HG02759 (cell line): Measurements from ENCODE around the gene PARD6G.
"Not testable (repeated sequence)": the region's sequence is repeated elsewhere in the genome, so short reads cannot be mapped to it uniquely, and the experiment has no call there.

ENCODE experiments used
- ATAC-seq: cut with Tn5 transposase; IDR thresholded peaks from one replicate; pipeline ENCODE4 v1.9.1; 2021; ENCODE audit warnings: mild to moderate bottlenecking, moderate library complexity; ENCODE audit not compliant: unreplicated experiment

Gene PARD6G, protein sequence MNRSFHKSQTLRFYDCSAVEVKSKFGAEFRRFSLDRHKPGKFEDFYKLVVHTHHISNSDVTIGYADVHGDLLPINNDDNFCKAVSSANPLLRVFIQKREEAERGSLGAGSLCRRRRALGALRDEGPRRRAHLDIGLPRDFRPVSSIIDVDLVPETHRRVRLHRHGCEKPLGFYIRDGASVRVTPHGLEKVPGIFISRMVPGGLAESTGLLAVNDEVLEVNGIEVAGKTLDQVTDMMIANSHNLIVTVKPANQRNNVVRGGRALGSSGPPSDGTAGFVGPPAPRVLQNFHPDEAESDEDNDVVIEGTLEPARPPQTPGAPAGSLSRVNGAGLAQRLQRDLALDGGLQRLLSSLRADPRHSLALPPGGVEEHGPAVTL

DNA sequence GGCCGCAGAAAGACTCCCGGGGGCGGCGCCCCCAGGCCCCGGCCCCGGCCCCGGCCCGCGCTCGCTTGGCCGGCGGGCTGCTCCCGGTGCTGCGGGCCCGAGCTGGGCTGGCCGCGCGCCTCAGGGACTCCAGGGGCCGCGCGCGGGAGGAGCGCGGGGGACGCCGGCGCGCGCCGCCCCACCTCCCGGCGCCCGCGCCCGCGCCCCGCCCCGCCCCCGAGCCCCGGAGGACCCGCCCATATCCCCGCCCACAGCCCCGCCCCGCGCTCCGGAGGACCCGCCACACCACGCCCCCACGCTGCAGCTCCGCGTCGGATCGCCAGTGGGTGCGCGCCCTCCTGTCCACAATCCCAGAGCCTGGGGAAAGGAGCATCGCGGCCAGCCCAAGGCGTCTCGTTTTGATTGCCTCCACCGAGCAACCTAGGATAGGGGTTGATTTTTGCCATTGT, at the start of gene PARD6G:
PARD6G (minus strand) TSS at position 122 of the 449 bp plus-strand sequence. CDS start 166 bp downstream, outside the sequence.
- peak; percentile 76 for ATAC-seq

DNA sequence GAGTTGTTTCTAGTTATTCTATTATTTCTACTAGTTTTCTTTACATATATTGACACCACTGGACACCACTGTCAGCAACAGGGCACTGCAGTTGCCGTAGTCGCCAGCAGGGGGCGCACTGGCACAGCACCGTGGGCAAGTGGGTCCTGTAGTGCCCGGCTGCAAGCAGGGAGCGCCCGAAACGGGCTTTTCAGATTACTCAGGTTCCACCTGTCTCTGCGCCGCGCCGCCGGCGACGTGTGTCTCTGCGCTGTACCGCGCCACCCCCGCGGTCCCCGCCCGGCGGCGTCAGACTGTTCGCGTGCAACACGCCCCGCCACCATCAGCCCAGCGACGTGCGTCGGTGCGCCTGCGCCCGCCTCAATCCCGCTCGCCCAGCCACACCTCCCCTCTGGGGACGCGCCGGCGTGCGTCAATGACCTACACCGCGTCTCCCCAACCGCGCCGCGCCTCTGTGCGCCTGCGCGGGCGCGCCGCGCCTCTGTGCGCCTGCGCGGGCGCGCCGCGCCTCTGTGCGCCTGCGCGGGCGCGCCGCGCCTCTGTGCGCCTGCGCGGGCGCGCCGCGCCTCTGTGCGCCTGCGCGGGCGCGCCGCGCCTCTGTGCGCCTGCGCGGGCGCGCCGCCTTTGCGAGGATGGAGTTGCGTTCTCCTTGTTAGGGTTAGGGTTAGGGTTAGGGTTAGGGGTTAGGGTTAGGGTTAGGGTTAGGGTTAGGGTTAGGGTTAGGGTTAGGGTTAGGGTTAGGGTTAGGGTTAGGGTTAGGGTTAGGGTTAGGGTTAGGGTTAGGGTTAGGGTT, 15.1 kb upstream of the PARD6G start:
- not testable (repeated sequence) for ATAC-seq

DNA sequence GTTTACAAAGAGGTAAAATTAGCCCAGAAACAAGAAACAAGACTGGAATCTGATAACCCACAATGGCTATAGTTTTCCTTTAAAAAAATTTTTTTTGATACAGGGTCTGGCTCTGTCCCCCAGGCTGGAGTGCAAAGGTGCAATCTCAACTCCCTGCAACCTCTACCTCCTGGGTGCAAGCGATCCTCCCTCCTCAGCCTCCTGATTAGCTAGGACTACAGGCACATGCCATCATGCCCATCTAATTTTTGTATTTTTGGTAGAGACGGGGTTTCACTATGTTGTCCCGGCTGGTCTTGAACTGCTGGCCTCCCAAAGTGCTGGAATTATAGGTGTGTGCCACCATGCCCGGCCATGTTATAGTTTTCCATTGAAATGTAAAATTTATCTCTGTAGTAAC, 12.3 kb upstream of the PARD6G start:
- ATAC-seq: no peak

DNA sequence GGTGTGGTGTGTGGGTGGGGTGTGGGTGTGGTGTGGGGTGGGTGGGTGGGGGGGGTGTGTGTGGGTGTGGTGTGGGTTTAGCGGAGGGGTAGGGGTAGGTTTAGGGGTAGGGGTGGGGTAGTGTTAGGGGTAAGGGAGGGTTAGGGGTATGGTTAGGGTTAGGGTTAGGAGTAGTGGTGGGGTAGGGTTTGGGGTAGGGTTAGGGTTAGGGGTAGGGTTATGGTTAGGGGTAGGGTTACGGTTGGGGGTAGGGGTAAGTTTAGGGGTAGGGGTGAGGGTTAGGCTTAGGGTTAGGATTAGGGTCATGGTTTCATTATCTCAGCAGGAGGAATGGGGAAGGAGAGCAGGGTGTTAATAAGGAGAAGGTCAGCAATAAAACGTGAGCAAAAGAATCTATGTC, 11.3 kb upstream of the PARD6G start:
- ATAC-seq: no peak

DNA sequence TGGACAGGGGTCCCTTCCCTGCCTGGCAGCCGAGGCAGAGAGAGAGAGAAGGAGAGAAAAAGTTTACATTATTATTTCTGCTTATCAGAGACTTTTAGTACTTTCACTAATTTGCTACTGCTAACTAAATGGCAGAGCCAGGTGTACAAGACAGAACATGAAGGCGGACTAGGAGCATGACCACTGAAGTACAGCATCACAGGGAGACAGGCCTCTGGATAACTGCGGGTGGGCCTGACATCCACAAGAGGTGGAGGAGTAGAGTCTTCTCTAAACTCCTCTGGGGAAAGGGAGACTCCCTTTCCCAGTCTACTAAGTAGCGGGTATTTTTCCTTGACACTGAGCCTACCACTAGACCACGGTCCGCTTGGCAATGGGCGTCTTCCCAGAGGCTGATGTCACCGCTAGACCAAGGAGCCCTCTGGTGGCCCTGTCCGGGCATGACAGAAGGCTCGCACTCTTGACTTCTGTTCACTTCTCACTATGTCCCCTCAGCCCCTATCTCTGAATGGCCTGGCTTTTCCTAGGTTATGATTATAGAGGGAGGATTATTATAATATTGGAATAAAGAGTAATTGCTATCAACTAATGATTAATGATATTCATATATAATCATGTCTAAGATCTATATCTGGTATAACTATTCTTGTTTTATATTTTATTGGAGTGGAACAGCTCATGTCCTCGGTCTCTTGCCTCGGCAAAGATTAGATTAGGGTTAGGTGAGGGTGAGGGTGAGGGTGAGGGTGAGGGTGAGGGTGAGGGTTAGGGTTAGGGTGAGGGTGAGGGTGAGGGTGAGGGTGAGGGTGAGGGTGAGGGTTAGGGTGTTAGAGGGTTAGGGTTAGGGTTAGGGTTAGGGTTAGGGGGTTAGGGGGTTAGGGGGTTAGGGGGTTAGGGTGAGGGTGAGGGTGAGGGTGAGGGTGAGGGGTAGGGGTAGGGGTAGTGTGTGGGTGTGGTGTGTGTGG, 10.5 kb upstream of the PARD6G start:
- ATAC-seq: not testable (repeated sequence)

DNA sequence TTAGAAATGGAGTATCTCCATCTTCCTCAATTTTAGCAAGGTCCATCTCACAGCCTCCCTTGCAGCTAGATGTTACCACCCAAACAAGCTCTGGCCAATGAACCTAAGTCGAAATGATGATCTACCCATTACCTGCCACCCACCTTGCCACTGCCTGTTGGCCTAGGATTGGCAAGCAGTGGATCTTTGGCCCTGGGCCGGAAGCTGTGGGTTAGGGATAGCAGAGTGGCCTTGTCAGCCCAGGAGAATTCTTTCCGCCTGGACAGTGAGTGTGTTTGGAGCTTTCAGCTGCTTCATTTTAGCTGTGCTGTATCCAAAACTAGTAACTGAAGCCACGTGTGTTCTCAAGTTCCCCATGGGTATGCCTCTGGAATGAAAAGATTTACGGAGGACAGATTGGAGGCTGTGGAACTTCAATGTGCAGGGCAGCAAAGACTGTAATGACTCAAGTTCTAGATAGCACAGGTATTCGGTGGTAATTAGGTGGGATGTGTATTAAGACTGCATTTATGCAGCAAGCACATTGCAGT, 7.7 kb upstream of the PARD6G start:
- ATAC-seq: no peak

DNA sequence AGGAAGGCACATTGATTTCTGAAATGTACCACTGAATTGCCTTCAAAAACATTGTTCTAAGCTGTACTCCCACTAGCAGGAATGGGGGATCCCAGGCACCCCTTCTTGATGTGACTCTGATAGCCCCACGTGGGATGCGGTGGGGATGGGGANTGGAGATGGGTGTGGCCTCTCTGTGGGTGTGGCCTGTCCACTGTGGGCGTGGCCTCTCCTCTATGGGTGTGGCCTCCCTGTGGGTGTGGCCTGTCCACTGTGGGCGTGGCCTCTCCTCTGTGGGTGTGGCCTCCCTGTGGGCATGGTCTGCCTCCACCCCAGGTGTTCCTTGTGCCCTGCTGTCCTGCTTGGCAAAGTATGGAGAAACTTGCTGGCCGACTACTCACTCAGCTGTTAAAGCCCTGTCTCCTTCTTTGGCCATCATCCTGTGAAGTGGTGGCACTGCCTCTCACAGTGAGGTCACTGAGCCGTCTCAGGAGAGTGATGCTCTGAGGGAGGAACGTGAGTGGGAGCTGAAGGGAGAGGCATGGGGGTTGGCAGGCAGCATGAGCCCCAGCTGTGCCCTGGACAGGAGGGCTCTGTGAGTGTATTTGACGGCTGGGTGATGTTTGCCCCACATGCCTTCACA, 6.7 kb upstream of the PARD6G start:
- ATAC-seq: peak; percentile 47

DNA sequence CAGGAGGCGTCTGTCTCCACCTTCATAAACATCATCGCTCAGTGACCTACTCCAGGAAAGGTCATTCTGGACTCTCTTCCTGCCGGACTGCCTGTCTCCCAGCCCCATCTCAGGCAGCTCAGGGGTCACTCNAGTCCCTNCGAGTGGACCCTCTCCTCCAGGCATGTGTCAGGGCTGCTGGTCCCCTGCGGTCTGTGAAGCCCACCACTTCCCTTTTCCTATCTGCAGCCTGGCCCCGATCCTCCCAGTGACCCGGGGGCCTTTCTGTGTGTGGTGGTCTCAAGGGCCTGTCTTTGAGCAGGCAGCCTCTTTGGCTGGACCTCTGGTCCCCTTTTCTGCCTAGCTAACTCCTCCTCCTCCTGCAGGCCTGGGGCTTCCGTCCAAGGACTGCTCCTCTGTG, 5.9 kb upstream of the PARD6G start:
- no peak for ATAC-seq

DNA sequence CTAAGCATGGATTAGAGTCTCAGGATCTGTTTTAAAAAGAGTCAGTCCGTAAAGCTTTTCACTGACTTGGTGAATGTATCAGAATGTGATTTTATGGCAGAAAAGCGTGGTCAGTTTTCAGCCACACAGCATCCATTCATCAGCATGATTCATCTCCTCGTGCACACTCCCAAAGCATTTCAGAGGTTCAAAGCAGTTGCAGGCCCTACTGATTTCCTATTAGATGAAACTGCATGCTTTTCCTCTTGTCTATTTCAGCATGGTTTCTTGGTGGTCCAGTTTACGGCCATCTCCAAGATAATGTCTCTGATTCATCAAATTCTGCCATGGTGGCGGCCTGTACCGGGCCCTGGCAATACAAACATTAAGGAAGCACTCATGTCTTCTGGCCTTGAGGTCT, 4.8 kb upstream of the PARD6G start:
- no peak for ATAC-seq

DNA sequence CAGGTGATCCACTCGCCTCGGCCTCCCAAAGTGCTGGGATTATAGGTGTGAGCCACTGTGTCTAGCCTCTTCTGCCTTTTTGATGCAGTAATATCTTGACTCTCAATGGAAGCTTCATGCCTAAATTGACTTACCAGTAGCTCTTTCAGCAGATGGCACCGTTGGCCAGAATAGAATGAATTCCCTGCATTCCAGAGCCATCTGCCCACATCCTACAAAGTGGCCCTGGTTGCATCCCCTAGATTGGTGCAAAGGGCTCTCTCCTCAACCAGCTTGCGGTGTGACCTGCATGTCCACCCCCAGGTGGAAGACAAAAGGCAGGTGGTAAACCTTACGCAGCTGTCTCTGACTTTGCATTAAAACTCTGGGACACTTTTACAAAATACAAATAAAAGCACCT, 4.4 kb upstream of the PARD6G start:
- no peak for ATAC-seq

DNA sequence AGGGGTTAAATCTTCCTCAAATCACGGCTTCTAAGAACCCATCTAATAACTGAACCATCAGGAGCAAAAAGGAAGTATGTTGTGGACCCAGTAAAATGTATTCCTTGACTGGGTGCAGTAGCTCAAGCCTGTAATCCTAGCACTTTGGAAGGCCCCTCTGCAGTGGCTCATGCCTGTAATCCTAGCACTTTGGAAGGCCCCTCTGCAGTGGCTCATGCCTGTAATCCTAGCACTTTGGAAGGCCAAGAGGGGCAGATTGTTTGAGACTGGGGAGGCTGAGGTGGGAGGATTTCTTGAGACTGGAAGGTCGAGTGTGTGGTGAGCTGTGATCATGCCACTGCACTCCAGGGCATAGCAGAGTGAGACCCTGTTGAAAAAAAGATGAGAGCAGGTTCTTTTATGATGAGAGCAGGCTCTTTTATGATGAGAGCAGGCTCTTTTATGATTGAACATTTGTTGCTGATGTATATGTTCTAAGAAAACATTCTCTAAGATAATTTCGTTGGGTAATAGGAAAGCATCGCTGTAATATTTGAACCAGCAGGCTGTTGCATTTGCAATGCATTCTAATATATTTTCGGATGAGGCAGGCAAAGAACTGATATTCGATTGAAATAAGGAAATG, 3.5 kb upstream of the PARD6G start:
- ATAC-seq: no peak

DNA sequence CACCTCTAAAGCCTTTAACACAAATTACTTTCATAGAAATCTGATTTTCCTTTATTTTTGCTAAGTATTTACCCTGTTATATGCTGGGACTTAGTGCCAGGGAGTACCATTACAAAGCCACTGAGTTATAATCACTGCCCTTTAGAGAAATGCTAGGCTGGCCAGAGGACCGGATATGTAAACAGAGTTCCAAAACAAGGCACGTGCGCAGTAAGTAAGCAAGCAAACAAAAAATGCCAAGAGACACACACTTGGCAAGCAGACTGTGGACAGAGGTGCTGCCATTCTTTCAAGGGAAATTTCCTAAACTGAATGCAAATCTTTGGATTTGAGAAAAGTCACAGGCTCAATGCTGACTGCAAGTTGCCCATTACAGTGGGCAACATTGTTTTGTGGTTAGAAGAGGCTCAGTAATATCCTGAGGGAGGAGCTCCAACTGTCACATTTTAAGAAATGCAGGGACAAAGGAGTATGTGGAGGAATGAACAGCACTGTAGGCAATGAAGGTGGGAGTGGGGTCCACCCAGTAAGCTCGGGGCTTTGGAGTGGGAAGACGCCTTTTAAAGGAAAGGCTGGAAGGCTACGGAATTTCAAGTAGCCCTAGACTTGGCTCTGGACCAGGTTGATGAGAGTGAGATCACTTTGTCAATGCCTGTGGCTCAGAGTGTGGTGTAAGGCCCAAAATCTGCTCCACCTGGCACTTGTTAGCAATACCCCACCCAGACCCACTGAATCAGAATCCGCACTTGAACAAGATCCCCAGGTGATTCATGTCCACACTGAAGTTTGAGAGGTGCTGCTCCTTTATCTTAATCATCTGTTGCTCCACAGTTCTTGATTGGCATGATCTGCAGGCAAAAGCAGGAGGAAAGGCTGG, 2.1 kb upstream of the PARD6G start:
- ATAC-seq: no peak

DNA sequence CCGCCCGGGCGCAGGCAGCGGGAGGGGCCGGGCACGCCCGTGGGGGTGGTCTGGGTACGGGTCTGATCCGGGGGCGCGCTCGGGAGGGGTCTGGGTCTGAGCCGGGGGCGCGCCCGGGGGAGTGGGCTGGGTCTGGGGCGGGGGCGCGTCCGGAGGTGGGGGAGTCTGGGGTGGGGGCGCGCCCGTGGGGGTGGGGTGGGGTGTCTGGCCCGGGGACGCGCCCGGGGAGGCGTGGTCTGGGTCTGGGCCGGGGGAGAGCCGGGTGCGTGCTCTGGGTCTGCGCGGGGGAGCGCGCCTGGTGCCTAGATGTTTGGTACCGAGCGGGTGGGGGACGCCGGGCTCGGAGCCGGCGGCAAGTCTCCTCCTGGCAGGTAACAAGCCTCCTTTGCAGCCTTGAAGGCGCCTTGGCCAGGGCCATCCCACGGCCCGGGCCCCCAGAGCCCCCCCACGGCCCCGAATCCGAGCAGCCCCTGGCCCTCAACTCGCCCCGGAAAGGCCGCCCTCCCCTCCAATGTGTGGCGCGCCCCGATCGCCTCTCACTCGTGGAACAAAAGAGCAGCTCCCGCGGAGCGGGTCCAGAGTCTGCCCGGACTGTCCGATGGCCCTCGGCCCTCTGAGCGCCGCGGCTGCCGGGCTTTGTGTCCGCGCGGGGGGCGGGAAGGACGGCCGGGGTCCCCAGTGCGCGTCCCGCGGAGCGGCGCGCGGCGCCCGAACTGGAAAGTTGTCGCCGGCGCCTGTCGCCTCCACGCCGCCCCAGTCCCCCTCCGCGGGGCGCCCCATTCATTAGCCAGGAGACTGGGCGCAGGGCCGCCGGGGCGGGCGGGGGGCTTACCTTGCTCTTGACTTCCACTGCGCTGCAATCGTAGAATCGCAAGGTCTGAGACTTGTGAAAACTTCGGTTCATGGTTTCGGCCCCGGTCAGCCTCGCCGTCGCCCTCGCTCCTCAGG, 595 bp downstream of the PARD6G start:
- ATAC-seq: peak; percentile 51

DNA sequence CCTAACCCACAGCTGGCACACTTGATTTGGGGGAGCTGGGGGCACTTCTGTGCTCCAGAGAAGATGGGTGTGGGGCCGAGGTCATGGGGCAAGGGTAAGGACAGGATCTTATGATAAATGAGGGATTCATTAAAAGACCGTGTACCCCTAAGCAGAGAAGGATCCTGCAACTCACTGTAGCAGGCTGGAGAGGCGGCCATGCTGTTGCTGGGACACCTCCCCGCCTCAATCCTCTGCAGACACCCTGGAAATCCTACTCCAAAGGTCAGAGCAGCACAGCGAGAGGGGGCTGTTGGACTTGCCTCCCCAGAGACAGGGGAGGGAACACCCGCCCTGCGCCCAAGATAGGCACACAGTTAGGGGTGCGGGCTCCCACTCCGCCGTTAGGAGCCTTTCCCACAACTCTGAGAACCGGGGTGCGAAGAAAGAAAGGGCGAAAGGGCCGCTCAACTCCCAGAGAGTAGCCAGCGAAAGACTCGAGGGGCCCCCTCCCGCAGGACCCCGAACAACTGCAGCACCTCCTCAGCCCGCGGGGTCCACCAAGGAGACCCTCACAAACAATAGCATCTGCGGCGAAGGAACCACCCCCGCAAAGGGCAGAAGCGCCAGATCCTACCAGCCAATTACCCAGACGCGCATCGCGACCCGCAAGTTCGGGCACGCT, 1.4 kb downstream of the PARD6G start:
- no peak for ATAC-seq

DNA sequence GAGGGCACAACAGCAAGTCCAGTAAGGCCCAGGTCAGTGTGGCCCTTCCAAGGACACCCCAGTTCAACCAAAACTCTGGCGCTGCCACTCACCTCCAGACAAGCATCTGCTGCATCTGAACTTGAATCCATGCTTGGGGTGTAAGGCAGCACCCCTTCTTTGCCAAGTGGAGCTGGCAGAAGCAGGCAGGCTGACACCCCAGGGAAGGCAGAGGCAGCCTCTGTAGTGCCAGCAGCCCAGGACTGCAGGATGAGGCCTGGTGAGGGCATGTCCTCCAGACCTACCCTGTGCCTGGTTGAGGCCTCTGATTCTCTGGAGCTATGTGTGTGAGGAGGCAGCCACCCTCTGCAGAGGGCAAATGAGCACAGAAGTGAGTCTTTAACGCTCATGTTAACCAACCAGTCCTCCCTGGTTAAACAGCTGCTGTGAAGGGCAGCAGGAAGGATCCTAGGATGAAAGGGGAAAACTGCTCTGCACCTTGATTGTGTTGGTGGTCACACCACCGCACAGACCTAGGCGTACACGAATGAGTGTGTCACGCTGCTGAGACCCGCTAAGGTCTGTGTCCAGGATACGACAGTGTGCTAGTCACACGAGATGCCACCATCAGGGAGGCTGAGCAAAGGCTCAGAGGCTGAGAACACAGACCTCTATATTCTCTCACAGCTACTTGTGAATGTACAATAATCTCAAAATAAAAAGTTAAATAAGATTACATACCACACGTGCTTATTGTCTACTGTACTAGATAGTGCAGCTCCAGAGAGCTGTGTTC, 2.2 kb downstream of the PARD6G start:
- no peak for ATAC-seq

DNA sequence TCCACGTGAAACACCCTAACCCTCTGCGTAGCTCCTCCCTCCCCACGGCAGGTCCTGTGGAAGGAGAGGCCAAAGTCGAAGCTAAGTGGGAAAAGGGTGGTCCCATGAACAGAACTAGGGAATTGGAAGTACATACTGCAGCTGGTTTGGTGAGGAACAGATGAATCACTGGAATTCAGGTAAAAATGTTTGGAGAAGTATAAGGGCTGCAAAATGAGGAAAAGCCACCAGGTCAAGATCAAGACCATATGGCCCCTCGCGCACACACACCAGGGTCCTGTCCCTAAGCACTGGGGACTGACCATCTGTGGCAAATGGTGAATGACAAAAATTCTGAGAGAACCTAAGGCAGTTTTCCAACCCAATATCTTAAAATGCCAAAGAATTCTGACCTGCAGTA, 3.1 kb downstream of the PARD6G start:
- ATAC-seq: no peak
